Ishikawa (cell line): ENCODE measurements around the gene AHI1.
A peak's percentile ranks its signal among the peaks of the same experiment; 100 is the strongest.

Experiments used
- CEBPB ChIP-seq: IDR thresholded peaks from 2 replicates; pipeline ENCODE4 v1.6.1; 2012
- CREB1 ChIP-seq: IDR thresholded peaks from 2 replicates; pipeline ENCODE4 v1.6.1; 2012; ENCODE audit warnings: low read depth
- EGR1 ChIP-seq: IDR thresholded peaks from 2 replicates; pipeline ENCODE4 v1.6.1; 2012
- EP300 ChIP-seq: IDR thresholded peaks from 2 replicates; pipeline ENCODE4 v1.6.1; 2012; ENCODE audit warnings: borderline replicate concordance
- FOXM1 ChIP-seq: IDR thresholded peaks from 2 replicates; pipeline ENCODE4 v1.6.1; 2012; ENCODE audit warnings: low read depth, borderline replicate concordance
- MAX ChIP-seq: IDR thresholded peaks from 2 replicates; pipeline ENCODE4 v1.6.1; 2012
- NFIC ChIP-seq: IDR thresholded peaks from 2 replicates; pipeline ENCODE4 v1.6.1; 2012
- RAD21 ChIP-seq: IDR thresholded peaks from 2 replicates; pipeline ENCODE4 v1.6.1; 2012; ENCODE audit warnings: low read depth
- REST ChIP-seq: IDR thresholded peaks from 2 replicates; pipeline ENCODE4 v1.6.1; 2012; ENCODE audit warnings: low read depth, mild to moderate bottlenecking
- TAF1 ChIP-seq: IDR thresholded peaks from 2 replicates; pipeline ENCODE4 v1.6.1; 2012; ENCODE audit warnings: low read depth, mild to moderate bottlenecking
- TCF12 ChIP-seq: IDR thresholded peaks from 2 replicates; pipeline ENCODE4 v1.6.1; 2012; ENCODE audit warnings: low read depth
- TEAD4 ChIP-seq: IDR thresholded peaks from 2 replicates; pipeline ENCODE4 v1.6.1; 2012
- YY1 ChIP-seq: IDR thresholded peaks from 2 replicates; pipeline ENCODE4 v1.6.1; 2012; ENCODE audit warnings: low read depth
- ZBTB7A ChIP-seq: IDR thresholded peaks from 2 replicates; pipeline ENCODE4 v1.6.1; 2012; ENCODE audit warnings: low read depth
- TF ChIP-seq, protein P1 (sequence below): IDR thresholded peaks from 2 replicates; pipeline ENCODE4 v1.6.1; 2012

AHI1 gene

GRCh38 chr6:135540207-135540840 is 42.8 kb upstream of the AHI1 start:
- no peak for TF ChIP-seq ZBTB7A
- peak; percentile 27 for TF ChIP-seq RAD21

DNA sequence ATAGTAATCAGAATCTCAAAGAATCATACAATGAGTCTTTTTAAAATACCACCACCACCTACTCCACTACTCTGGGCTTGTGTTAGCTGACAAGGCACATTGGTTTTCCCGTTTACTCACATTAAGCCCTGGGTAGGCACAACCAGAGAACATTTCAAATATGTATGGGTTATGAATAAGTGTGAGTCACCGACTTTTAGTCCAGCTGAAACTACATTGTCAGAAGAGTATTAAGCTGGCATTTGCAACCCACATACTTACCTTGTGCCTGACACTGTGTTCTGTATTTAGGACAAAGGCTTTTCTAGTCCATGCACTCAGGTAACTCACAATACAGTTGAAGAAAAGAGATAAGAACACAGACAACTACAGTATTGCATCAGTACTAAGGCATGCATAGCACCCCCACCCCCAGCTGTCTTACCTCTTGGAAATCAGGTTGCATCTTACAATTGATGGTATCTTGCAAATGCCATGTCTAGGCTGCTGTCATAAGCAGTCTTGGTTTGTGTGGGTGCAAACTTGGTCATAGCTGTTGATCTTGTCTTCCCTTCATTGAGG is 40.3 kb upstream of the AHI1 start:
- no peak for TF ChIP-seq NFIC
- TF ChIP-seq ZBTB7A: no peak
- no peak for TF ChIP-seq CEBPB
- TF ChIP-seq RAD21: no peak
- no peak for TF ChIP-seq REST
- no peak for TF ChIP-seq TCF12
- no peak for TF ChIP-seq CREB1
- no peak for TF ChIP-seq MAX
- no peak for TF ChIP-seq EGR1
- no peak for TF ChIP-seq FOXM1
- TF ChIP-seq YY1: no peak
- TF ChIP-seq TAF1: no peak
- no peak for TF ChIP-seq TEAD4
- TF ChIP-seq, protein P1, sequence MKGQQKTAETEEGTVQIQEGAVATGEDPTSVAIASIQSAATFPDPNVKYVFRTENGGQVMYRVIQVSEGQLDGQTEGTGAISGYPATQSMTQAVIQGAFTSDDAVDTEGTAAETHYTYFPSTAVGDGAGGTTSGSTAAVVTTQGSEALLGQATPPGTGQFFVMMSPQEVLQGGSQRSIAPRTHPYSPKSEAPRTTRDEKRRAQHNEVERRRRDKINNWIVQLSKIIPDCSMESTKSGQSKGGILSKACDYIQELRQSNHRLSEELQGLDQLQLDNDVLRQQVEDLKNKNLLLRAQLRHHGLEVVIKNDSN: no peak
- TF ChIP-seq EP300: no peak

- TF ChIP-seq RAD21 (peak; percentile 76), TAF1 (no peak), EGR1 (no peak), FOXM1 (no peak)
Measured at GRCh38 chr6:135535989-135536414, 38.5 kb upstream of the AHI1 start.

- no peak for TF ChIP-seq NFIC
- no peak for TF ChIP-seq REST
- TF ChIP-seq TAF1: no peak
- TF ChIP-seq CREB1: no peak
- no peak for TF ChIP-seq CEBPB
- no peak for TF ChIP-seq YY1
- no peak for TF ChIP-seq TEAD4
- no peak for TF ChIP-seq RAD21
- TF ChIP-seq EGR1: no peak
- TF ChIP-seq FOXM1: no peak
- TF ChIP-seq EP300: no peak
- TF ChIP-seq TCF12: no peak
- TF ChIP-seq MAX: no peak
- no peak for TF ChIP-seq ZBTB7A
- TF ChIP-seq, protein P1: no peak
Measured at GRCh38 chr6:135534773-135535380, 37.3 kb upstream of the AHI1 start.

- no peak for TF ChIP-seq ZBTB7A
- TF ChIP-seq FOXM1: no peak
- no peak for TF ChIP-seq EGR1
- TF ChIP-seq TEAD4: no peak
- TF ChIP-seq, protein P1: no peak
- TF ChIP-seq EP300: no peak
- TF ChIP-seq TCF12: no peak
- TF ChIP-seq CEBPB: no peak
- no peak for TF ChIP-seq RAD21
- no peak for TF ChIP-seq YY1
- no peak for TF ChIP-seq TAF1
- no peak for TF ChIP-seq CREB1
- no peak for TF ChIP-seq MAX
- no peak for TF ChIP-seq REST
- no peak for TF ChIP-seq NFIC
Measured at GRCh38 chr6:135532559-135532958, 35.0 kb upstream of the AHI1 start.
